Choroid plexus epithelial cell (primary cell): ENCODE results near the gene DNAJC4.
A peak's percentile ranks its signal among the peaks of the same experiment; 100 is the strongest.

ENCODE experiments used
- DNase-seq: peaks from one replicate; pipeline ENCODE4 v3.0.0-alpha.2; 2010; ENCODE audit warnings: low read depth
- H3K4me3 ChIP-seq: 2 replicates; pipeline ENCODE4 v1.5.1; 2011; ENCODE audit warnings: low read depth, mild to moderate bottlenecking, control low read depth, low read length, moderate library complexity
- TF ChIP-seq, protein P1 (sequence below): conservative IDR thresholded peaks from 2 replicates; pipeline ENCODE4 v1.5.1; 2011; ENCODE audit warnings: low read depth, mild to moderate bottlenecking, control low read depth, inconsistent platforms, low read length, moderate library complexity

Gene DNAJC4

GRCh38 chr11:64275841-64276240, 45.5 kb downstream of the DNAJC4 start:
- no peak for DNase-seq
- H3K4me3 ChIP-seq: no peak overlapping the region
- TF ChIP-seq, protein P1, sequence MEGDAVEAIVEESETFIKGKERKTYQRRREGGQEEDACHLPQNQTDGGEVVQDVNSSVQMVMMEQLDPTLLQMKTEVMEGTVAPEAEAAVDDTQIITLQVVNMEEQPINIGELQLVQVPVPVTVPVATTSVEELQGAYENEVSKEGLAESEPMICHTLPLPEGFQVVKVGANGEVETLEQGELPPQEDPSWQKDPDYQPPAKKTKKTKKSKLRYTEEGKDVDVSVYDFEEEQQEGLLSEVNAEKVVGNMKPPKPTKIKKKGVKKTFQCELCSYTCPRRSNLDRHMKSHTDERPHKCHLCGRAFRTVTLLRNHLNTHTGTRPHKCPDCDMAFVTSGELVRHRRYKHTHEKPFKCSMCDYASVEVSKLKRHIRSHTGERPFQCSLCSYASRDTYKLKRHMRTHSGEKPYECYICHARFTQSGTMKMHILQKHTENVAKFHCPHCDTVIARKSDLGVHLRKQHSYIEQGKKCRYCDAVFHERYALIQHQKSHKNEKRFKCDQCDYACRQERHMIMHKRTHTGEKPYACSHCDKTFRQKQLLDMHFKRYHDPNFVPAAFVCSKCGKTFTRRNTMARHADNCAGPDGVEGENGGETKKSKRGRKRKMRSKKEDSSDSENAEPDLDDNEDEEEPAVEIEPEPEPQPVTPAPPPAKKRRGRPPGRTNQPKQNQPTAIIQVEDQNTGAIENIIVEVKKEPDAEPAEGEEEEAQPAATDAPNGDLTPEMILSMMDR: no peak

GRCh38 chr11:64276653-64277431, 46.5 kb downstream of the DNAJC4 start:
- DNase-seq: peak; percentile 20
- TF ChIP-seq, protein P1: no peak
- no peak overlapping the region for H3K4me3 ChIP-seq

- H3K4me3 ChIP-seq: no peak overlapping the region
- DNase-seq: no peak
- TF ChIP-seq, protein P1: no peak
These were observed 48.3 kb downstream of the DNAJC4 start for GRCh38 chr11:64278576-64279190.

DNA sequence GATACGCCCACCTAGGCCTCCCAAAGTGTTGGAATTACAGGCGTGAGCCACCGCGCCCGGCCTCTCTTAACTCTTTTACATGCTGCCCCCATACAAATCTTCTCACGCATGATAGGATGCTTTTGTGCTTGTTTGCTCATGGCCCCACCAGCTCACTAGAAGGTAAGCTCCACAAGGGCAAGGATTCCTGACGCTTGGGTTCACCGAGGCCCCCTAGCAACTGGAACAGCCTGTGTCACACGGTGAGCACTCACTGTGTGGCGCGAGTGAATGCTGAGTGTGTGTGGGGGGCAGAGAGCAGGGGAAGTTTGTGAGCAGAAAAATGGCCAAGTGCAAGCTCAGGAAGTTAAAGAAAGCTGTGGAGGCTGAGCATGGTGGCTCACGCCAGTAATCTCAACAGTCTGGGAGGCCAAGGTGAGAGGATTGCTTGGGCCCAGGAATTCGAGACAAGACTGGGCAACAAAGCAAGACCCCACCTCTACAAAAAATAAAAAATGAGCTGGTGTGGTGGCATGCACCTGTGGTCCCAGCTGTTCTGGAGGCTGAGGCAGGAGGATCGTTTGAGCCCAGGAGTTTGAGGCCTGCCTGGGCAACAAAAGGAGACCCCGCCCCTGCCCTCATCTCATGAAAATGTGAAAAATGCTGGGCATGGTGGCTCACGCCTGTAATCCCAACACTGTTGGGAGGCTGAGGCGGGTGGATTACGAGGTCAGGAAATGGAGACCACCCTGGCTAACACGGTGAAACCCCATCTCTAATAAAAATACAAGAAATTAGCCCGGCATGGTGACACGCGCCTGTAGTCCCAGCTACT, 51.8 kb downstream of the DNAJC4 start:
- H3K4me3 ChIP-seq: no peak overlapping the region
- TF ChIP-seq, protein P1: no peak
- no peak for DNase-seq

- TF ChIP-seq, protein P1: no peak
- no peak overlapping the region for H3K4me3 ChIP-seq
- no peak for DNase-seq
These were observed 52.7 kb downstream of the DNAJC4 start for GRCh38 chr11:64283092-64283491.
